Keratinocyte (primary cell): ENCODE measurements around the gene NLRP8. TPM values are rescaled to one million over a fixed set of nuclear protein-coding genes. Genes with fewer than 3 reads are reported as not detected.

ENCODE experiments used
- DNase-seq: peaks from one replicate; pipeline ENCODE4 v3.0.0-alpha.2; 2011; ENCODE audit warnings: low read depth, missing footprints, low spot score
- FAIRE-seq: peaks from 2 replicates; lab custom pipeline; 2011; peaks lifted over from hg19 to GRCh38; lab: Jason Lieb, UNC
- H2AFZ ChIP-seq: 2 replicates; pipeline ENCODE4 v1.6.0; 2012; ENCODE audit warnings: low read length, control low read depth, inconsistent platforms; ENCODE audit not compliant: control insufficient read depth
- H3K27ac ChIP-seq: 2 replicates; pipeline ENCODE4 v1.5.1; 2011; ENCODE audit warnings: low read length; ENCODE audit not compliant: control insufficient read depth, insufficient read depth
- H3K27me3 ChIP-seq: 3 replicates; pipeline ENCODE4 v1.6.0; 2011; ENCODE audit warnings: low read length; ENCODE audit not compliant: control insufficient read depth, insufficient read depth; ENCODE audit errors: extremely low read depth
- H3K36me3 ChIP-seq, 2 experiments: 2 replicates in 1 of 2; 3 replicates in 1 of 2; pipeline ENCODE4 v1.5.1; 2011; ENCODE audit warnings: low read length in 2 of 2, mild to moderate bottlenecking in 1 of 2; ENCODE audit not compliant: control insufficient read depth in 2 of 2, insufficient read depth in 2 of 2; ENCODE audit errors: extremely low read depth in 1 of 2
- H3K4me1 ChIP-seq: 3 replicates; pipeline ENCODE4 v1.5.1; 2011; ENCODE audit warnings: low read length; ENCODE audit not compliant: control insufficient read depth, insufficient read depth; ENCODE audit errors: extremely low read depth
- H3K4me2 ChIP-seq: 3 replicates; pipeline ENCODE4 v1.6.0; 2011; ENCODE audit warnings: low read depth, low read length; ENCODE audit not compliant: control insufficient read depth, insufficient read depth; ENCODE audit errors: extremely low read depth
- H3K4me3 ChIP-seq, 3 experiments: fragments of 200-600 bp in 1 of 3; sonication (generic) in 1 of 3; 2 replicates in 2 of 3; 3 replicates in 1 of 3; pipeline ENCODE4 v1.5.1; 2011 to 2016; ENCODE audit warnings: low read length in 3 of 3, mild to moderate bottlenecking in 3 of 3, control low read depth in 2 of 3, inconsistent platforms in 1 of 3, low read depth in 1 of 3, mixed read lengths in 1 of 3, mixed run types in 1 of 3, moderate library complexity in 1 of 3; ENCODE audit not compliant: control insufficient read depth in 2 of 3, insufficient read depth in 2 of 3; ENCODE audit errors: extremely low read depth in 1 of 3
- H3K79me2 ChIP-seq: 2 replicates; pipeline ENCODE4 v1.6.0; 2012; ENCODE audit warnings: low read length; ENCODE audit not compliant: control insufficient read depth, insufficient read depth
- H3K9ac ChIP-seq: 3 replicates; pipeline ENCODE4 v1.6.0; 2011; ENCODE audit warnings: low read length; ENCODE audit not compliant: control insufficient read depth, insufficient read depth; ENCODE audit errors: extremely low read depth
- H3K9me1 ChIP-seq: 3 replicates; pipeline ENCODE4 v1.6.0; 2011; ENCODE audit warnings: low read length; ENCODE audit not compliant: control insufficient read depth, insufficient read depth; ENCODE audit errors: extremely low read depth
- H3K9me3 ChIP-seq: 2 replicates; pipeline ENCODE4 v1.5.1; 2012; ENCODE audit warnings: low read depth, low read length; ENCODE audit not compliant: control insufficient read depth
- H4K20me1 ChIP-seq: 3 replicates; pipeline ENCODE4 v1.6.0; 2011; ENCODE audit warnings: low read length; ENCODE audit not compliant: control insufficient read depth, insufficient read depth; ENCODE audit errors: extremely low read depth
- EZH2 ChIP-seq: IDR thresholded peaks from one replicate; pipeline ENCODE4 v1.6.1; 2012; ENCODE audit warnings: inconsistent platforms, mild to moderate bottlenecking, low read length, moderate library complexity
- dilution Hi-C: fragments of 300-500 bp; cut with MboI; formaldehyde crosslinking; loops from one replicate; pipeline ENCODE4 v1.7.0; 2020; ENCODE audit warnings: low sequenced_read_pairs; ENCODE audit not compliant: extremely low pct_ligation_motif_present
- polyA plus RNA-seq, 5 experiments: library from polyadenylated mRNA; depleted of rRNA in 3 of 5; stranded (reverse) in 3 of 5; stranded (forward) in 1 of 5; unstranded in 1 of 5; fragments of >200 nt; gene quantifications; 1 replicate in 1 of 5; 2 replicates in 3 of 5; 3 replicates in 1 of 5; pipeline versions ENCODE4 v1.2.1 to v1.2.3, GENCODE V29; 2011 to 2012; ENCODE audit warnings: missing spikeins in 2 of 5, low read depth in 1 of 5, low replicate concordance in 1 of 5
- TF ChIP-seq, protein P1 (sequence below), 3 experiments: IDR thresholded peaks in 1 of 3; conservative IDR thresholded peaks in 1 of 3; optimal IDR thresholded peaks in 1 of 3; 2 replicates in 2 of 3; 3 replicates in 1 of 3; pipeline versions ENCODE3 to v1.5.1; 2011; ENCODE audit warnings: low read length in 3 of 3, mild to moderate bottlenecking in 3 of 3, moderate library complexity in 2 of 3, control low read depth in 1 of 3, inconsistent platforms in 1 of 3; ENCODE audit not compliant: insufficient read depth in 2 of 3; ENCODE audit errors: extremely low read depth in 1 of 3

Gene NLRP8
- polyA plus RNA-seq, 1 donor (not counting 4 experiments of a cell fraction or from before 2014, with no cell fraction given): not detected

DNA sequence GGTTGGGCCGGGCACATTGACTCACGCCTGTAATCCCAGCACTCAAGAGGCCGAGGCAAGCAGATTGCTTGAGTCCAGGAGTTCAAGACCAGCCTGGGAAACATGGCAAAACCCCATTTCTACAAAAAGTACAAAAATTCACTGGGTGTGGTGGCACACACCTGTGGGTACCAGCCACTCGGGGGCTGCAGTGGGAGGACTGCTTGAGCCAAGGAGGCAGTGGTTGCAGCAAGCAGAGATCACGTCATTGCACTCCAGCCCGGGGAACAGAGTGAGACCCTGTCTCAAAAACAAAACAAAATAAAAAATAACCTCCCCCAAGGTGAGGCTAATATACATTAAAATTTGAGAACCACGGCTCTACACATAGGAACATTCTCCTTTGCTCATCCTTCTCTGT, 40.3 kb upstream of the NLRP8 start:
- no peaks in the 10 kb centered on the region for H3K36me3 ChIP-seq
- H3K27ac ChIP-seq: no peak overlapping the region
- no peak overlapping the region for H3K9ac ChIP-seq
- H3K4me3 ChIP-seq: no peak overlapping the region
- H3K4me1 ChIP-seq: no peaks in the 10 kb centered on the region
- no peaks in the 10 kb centered on the region for H4K20me1 ChIP-seq
- DNase-seq (no peak), FAIRE-seq (no peak)
- no peaks in the 10 kb centered on the region for H3K79me2 ChIP-seq
- TF ChIP-seq, protein P1, sequence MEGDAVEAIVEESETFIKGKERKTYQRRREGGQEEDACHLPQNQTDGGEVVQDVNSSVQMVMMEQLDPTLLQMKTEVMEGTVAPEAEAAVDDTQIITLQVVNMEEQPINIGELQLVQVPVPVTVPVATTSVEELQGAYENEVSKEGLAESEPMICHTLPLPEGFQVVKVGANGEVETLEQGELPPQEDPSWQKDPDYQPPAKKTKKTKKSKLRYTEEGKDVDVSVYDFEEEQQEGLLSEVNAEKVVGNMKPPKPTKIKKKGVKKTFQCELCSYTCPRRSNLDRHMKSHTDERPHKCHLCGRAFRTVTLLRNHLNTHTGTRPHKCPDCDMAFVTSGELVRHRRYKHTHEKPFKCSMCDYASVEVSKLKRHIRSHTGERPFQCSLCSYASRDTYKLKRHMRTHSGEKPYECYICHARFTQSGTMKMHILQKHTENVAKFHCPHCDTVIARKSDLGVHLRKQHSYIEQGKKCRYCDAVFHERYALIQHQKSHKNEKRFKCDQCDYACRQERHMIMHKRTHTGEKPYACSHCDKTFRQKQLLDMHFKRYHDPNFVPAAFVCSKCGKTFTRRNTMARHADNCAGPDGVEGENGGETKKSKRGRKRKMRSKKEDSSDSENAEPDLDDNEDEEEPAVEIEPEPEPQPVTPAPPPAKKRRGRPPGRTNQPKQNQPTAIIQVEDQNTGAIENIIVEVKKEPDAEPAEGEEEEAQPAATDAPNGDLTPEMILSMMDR (optimal IDR thresholded peaks at IDR 0.05 in 1 of 3, IDR thresholded peaks at IDR 0.05 in 1 of 3, conservative IDR thresholded peaks at IDR 0.05 in 1 of 3; ENCODE audit: extremely low read depth in 1 of 3, insufficient read depth in 2 of 3, low read length in 3 of 3): no peak
- no peak for TF ChIP-seq EZH2
- dilution Hi-C loops: no loop called here
- no peaks in the 10 kb centered on the region for H3K27me3 ChIP-seq
- peaks cover 9% of the 10 kb centered on the region for H3K9me3 ChIP-seq
- H3K9me1 ChIP-seq: no peaks in the 10 kb centered on the region
- H2AFZ ChIP-seq: no peak overlapping the region
- no peak overlapping the region for H3K4me2 ChIP-seq

DNA sequence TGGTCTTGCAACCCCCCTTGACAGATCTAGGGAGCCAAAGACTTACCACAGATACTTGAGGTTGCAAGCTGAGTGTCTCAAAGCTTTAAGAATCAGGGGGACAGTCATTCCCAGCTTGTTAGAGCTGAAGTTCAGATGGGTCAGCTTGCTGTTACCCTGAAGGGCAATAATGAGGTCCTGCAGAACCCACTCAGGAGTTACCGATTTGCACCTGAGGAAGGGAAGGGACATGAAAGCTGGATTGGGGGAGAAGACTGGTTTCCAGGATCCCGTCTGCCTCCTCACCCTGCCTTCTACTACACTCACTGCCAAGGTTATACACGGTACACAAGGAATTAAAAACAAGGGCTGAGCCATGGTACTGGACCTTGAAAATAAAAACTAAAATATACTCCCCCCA, 39.9 kb upstream of the NLRP8 start:
- H3K9ac ChIP-seq: no peak overlapping the region
- no peak overlapping the region for H2AFZ ChIP-seq
- H4K20me1 ChIP-seq: no peaks in the 10 kb centered on the region
- H3K36me3 ChIP-seq: no peaks in the 10 kb centered on the region
- H3K79me2 ChIP-seq: no peaks in the 10 kb centered on the region
- no peaks in the 10 kb centered on the region for H3K9me1 ChIP-seq
- no peak overlapping the region for H3K4me3 ChIP-seq
- no peak for FAIRE-seq
- TF ChIP-seq EZH2: no peak
- TF ChIP-seq, protein P1 (optimal IDR thresholded peaks at IDR 0.05 in 1 of 3, IDR thresholded peaks at IDR 0.05 in 1 of 3, conservative IDR thresholded peaks at IDR 0.05 in 1 of 3; ENCODE audit: extremely low read depth in 1 of 3, insufficient read depth in 2 of 3, low read length in 3 of 3): no peak
- dilution Hi-C loops: no loop called here
- peaks cover 7% of the 10 kb centered on the region for H3K9me3 ChIP-seq
- DNase-seq: no peak
- no peaks in the 10 kb centered on the region for H3K4me1 ChIP-seq
- H3K27me3 ChIP-seq: no peaks in the 10 kb centered on the region
- no peak overlapping the region for H3K4me2 ChIP-seq
- H3K27ac ChIP-seq: no peak overlapping the region
